Glutamatergic neuron (in vitro differentiated cells): ENCODE results near the gene STAT5B. TPM values are rescaled to one million over a fixed set of nuclear protein-coding genes. Genes with fewer than 3 reads are reported as not detected.

ENCODE experiments used
- DNase-seq: peaks from one replicate; pipeline ENCODE4 v3.0.0; 2022
- H3K27ac Mint-ChIP-seq: one replicate; pipeline ENCODE4 v1.8.0; 2020; ENCODE audit warnings: mild to moderate bottlenecking, mixed read lengths, inconsistent platforms; ENCODE audit not compliant: unreplicated experiment
- H3K27me3 Mint-ChIP-seq: one replicate; pipeline ENCODE4 v1.8.0; 2020; ENCODE audit warnings: mild to moderate bottlenecking, moderate library complexity, mixed read lengths, inconsistent platforms; ENCODE audit not compliant: unreplicated experiment
- H3K36me3 Mint-ChIP-seq: one replicate; pipeline ENCODE4 v1.8.0; 2020; ENCODE audit warnings: mild to moderate bottlenecking, mixed read lengths, inconsistent platforms; ENCODE audit not compliant: unreplicated experiment
- H3K4me1 Mint-ChIP-seq: one replicate; pipeline ENCODE4 v1.8.0; 2020; ENCODE audit warnings: mild to moderate bottlenecking, low read depth, mixed read lengths, inconsistent platforms; ENCODE audit not compliant: unreplicated experiment
- H3K4me3 Mint-ChIP-seq: one replicate; pipeline ENCODE4 v1.8.0; 2020; ENCODE audit warnings: mild to moderate bottlenecking, mixed read lengths, inconsistent platforms; ENCODE audit not compliant: unreplicated experiment
- H3K9me3 Mint-ChIP-seq: one replicate; pipeline ENCODE4 v1.8.0; 2020; ENCODE audit warnings: mild to moderate bottlenecking, moderate library complexity, mixed read lengths, inconsistent platforms; ENCODE audit not compliant: unreplicated experiment
- total RNA-seq: library from RNA; stranded (reverse); fragmentation: NEBNext Ultra II Directional; extraction: Animal tissue kit (Norgen Biotek cat#: 25700); gene quantifications from one replicate; pipeline ENCODE4 v1.2.1, GENCODE V29; 2021; ENCODE audit not compliant: unreplicated experiment
- TF ChIP-seq, protein P1 (sequence below): fragments of 200-600 bp; sonication (generic); IDR thresholded peaks from one replicate; pipeline ENCODE4 v1.5.0; 2021; ENCODE audit not compliant: partially characterized antibody, unreplicated experiment

Gene STAT5B
- total RNA-seq, 1 donor from 2014 or later: 31.9 TPM

DNA sequence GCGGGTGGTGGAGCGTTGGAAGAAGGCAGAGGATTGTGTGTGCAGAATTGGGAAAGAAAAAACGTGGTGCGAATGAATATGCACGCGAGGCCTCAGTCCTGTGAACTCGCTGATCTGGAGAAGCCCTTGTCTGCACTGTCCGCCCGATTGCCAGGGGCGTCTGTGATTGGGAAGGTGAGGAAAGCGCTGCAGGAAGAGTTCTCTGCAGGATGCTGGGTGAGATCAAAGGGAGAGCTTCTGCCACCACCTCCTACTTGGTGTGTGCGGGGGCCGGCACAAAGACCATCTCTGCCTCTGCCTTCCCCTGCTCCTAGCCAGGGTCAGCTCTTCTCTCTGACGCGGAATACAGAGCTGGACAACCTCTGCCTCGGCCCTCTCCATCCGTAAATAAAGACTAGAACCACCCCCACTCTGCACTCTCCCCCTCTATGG lies 120.6 kb downstream of the STAT5B start:
- Mint-ChIP-seq H3K36me3 (no peaks in the 10 kb centered on the region), H3K4me3 (peak overlapping the region; percentile 99), H3K27ac (peak overlapping the region; percentile 77), H3K27me3 (peaks cover 2% of the 10 kb centered on the region), H3K4me1 (peaks cover 8% of the 10 kb centered on the region), H3K9me3 (peaks cover 4% of the 10 kb centered on the region)
- DNase-seq: no peak
- TF ChIP-seq, protein P1, sequence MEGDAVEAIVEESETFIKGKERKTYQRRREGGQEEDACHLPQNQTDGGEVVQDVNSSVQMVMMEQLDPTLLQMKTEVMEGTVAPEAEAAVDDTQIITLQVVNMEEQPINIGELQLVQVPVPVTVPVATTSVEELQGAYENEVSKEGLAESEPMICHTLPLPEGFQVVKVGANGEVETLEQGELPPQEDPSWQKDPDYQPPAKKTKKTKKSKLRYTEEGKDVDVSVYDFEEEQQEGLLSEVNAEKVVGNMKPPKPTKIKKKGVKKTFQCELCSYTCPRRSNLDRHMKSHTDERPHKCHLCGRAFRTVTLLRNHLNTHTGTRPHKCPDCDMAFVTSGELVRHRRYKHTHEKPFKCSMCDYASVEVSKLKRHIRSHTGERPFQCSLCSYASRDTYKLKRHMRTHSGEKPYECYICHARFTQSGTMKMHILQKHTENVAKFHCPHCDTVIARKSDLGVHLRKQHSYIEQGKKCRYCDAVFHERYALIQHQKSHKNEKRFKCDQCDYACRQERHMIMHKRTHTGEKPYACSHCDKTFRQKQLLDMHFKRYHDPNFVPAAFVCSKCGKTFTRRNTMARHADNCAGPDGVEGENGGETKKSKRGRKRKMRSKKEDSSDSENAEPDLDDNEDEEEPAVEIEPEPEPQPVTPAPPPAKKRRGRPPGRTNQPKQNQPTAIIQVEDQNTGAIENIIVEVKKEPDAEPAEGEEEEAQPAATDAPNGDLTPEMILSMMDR: no peak

DNA sequence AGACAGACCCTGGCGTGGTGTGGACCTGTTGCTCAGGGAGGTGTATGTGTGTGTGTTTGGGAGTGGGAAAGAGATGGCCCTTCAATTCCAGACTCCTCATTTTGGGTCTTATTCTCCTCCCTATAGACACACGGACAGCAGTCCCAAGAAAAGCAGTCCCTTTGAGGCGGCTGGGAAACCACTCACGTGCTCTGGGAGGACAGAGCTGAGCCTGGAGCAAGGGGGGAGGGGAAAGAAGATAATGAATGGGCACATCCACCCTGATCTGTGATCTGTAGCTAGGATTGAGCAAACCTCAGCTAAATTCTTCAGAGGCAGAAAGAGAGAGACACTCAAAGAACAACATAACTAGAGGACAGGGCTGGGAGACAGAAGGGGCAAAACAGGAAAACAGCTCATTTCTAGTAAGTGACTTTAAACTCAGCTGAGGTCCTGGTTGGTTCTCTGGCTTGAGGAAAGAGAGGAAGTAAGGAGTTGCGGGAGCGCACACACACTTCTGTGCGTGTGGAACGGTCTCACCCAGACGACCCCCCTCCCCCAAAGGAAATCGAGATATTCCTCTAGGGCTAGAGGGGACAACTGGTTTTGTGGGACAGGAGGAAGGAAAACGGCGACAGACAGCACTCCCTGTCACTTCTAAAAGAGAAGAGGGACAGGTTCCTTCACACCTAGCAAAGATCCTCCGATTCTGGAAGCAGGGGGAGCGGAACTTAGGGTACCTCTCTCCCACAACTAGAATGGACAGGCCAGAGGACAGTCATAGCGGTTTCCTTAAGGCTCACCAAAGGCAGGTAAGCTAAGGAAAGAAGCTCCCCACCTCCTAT lies 122.1 kb downstream of the STAT5B start:
- no peaks in the 10 kb centered on the region for H3K36me3 Mint-ChIP-seq
- peaks cover 2% of the 10 kb centered on the region for H3K27me3 Mint-ChIP-seq
- H3K27ac Mint-ChIP-seq: peak overlapping the region; percentile 90
- peaks cover 4% of the 10 kb centered on the region for H3K9me3 Mint-ChIP-seq
- TF ChIP-seq, protein P1: no peak
- H3K4me3 Mint-ChIP-seq: peak overlapping the region; percentile 99
- DNase-seq: no peak
- H3K4me1 Mint-ChIP-seq: peaks cover 8% of the 10 kb centered on the region

Other genes starting within 250 kb of the STAT5B start
- 2.4 TPM for gene C17orf113, start 225.8 kb downstream of the STAT5B start, total RNA-seq
- gene ZNF385C, start 177.9 kb downstream of the STAT5B start, total RNA-seq: 1.5 TPM
- gene DHX58, start 163.7 kb downstream of the STAT5B start, total RNA-seq: 0.42 TPM
- 29.3 TPM for gene KAT2A, start 155.0 kb downstream of the STAT5B start, total RNA-seq
- 0.44 TPM for gene HSPB9, start 153.6 kb downstream of the STAT5B start, total RNA-seq
- 94.7 TPM for gene RAB5C, start 121.4 kb downstream of the STAT5B start, total RNA-seq
- gene KCNH4, start 95.2 kb downstream of the STAT5B start, total RNA-seq: 0.71 TPM
- not detected for gene HCRT, start 90.9 kb downstream of the STAT5B start, total RNA-seq
- gene GHDC, start 81.9 kb downstream of the STAT5B start, total RNA-seq: 5.3 TPM
- 3.4 TPM for gene STAT5A, start 12.1 kb upstream of the STAT5B start, total RNA-seq
- 68.0 TPM for gene STAT3, start 112.1 kb upstream of the STAT5B start, total RNA-seq
- gene CAVIN1, start 146.9 kb upstream of the STAT5B start, total RNA-seq: 0.32 TPM
- gene ATP6V0A1, start 182.5 kb upstream of the STAT5B start, total RNA-seq: 253 TPM